ENCODE results near the gene ZNF787.

DNA sequence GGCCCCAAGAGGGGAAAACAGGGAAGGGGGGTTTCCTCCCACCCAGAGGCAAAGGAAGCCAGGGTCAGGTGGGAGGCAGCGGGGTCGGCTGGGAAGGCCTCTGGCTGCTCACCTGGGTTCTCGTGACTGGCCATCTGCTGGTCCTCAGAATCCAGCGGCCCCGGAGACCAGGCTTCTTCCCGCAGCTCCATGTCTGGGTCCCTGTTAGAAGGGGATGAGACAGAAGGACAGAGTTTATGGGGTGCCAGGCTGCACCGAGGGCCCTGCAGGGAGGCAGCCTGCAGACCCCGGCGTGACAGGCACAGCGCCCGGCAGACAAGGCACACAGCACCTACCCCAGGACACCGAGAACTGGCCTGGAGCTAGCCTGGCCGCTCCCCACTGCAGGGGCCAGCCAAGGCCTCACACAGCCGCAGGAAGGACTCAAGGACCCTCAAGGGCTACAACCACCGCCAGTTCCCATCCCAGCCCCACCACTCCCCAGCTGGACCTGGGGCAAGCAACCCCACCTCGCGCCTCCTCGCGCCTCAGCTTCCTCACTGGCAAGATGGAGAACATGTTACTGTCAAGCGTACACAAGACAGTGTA, 18.0 kb downstream of the ZNF787 start:
- TF ChIP-seq ZNF565 (CRISPR knock-in tag; conservative IDR thresholded peaks at IDR 0.05; ENCODE audit: low read depth): no peak
- TF ChIP-seq ZNF70 (CRISPR knock-in tag; IDR thresholded peaks at IDR 0.05): no peak
- no peak for TF ChIP-seq GLIS3 (CRISPR knock-in tag; IDR thresholded peaks at IDR 0.05)
- TF ChIP-seq, protein P1, sequence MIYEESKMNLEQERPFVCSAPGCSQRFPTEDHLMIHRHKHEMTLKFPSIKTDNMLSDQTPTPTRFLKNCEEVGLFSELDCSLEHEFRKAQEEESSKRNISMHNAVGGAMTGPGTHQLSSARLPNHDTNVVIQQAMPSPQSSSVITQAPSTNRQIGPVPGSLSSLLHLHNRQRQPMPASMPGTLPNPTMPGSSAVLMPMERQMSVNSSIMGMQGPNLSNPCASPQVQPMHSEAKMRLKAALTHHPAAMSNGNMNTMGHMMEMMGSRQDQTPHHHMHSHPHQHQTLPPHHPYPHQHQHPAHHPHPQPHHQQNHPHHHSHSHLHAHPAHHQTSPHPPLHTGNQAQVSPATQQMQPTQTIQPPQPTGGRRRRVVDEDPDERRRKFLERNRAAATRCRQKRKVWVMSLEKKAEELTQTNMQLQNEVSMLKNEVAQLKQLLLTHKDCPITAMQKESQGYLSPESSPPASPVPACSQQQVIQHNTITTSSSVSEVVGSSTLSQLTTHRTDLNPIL (CRISPR knock-in tag; IDR thresholded peaks at IDR 0.05; ENCODE audit: low read depth): no peak
- TF ChIP-seq, protein P2, sequence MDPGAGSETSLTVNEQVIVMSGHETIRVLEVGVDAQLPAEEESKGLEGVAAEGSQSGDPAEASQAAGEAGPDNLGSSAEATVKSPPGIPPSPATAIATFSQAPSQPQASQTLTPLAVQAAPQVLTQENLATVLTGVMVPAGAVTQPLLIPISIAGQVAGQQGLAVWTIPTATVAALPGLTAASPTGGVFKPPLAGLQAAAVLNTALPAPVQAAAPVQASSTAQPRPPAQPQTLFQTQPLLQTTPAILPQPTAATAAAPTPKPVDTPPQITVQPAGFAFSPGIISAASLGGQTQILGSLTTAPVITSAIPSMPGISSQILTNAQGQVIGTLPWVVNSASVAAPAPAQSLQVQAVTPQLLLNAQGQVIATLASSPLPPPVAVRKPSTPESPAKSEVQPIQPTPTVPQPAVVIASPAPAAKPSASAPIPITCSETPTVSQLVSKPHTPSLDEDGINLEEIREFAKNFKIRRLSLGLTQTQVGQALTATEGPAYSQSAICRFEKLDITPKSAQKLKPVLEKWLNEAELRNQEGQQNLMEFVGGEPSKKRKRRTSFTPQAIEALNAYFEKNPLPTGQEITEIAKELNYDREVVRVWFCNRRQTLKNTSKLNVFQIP (CRISPR knock-in tag; IDR thresholded peaks at IDR 0.05; ENCODE audit: borderline replicate concordance, low read depth): no peak
- no peak for TF ChIP-seq ARNTL (CRISPR knock-in tag; IDR thresholded peaks at IDR 0.05; ENCODE audit: borderline replicate concordance, low read depth)
- TF ChIP-seq ZFP30 (CRISPR knock-in tag; IDR thresholded peaks at IDR 0.05): no peak
- no peak for TF ChIP-seq ZFP3 (CRISPR knock-in tag; IDR thresholded peaks at IDR 0.05)
- TF ChIP-seq ESRRG (CRISPR knock-in tag; IDR thresholded peaks at IDR 0.05): no peak
- no peak for TF ChIP-seq TCF4 (CRISPR knock-in tag; IDR thresholded peaks at IDR 0.05; ENCODE audit: borderline replicate concordance)

Data from SK-N-SH treated with all-trans-retinoic acid at 6 μM for 48 hours (cell line).